GM18867 (cell line): Measurements from ENCODE around the gene TMTC4.
A peak's percentile ranks its signal among the peaks of the same experiment; 100 is the strongest.
"Not testable (repeated sequence)": the region's sequence is repeated elsewhere in the genome, so short reads cannot be mapped to it uniquely, and the experiment has no call there.

Experiments
- ATAC-seq: cut with Tn5 transposase; IDR thresholded peaks from one replicate; pipeline ENCODE4 v1.9.1; 2021; ENCODE audit warnings: mild to moderate bottlenecking, moderate library complexity; ENCODE audit not compliant: unreplicated experiment

Gene TMTC4

GRCh38 chr13:100589178-100589725 lies 85.3 kb downstream of the TMTC4 start:
- no peak for ATAC-seq

DNA sequence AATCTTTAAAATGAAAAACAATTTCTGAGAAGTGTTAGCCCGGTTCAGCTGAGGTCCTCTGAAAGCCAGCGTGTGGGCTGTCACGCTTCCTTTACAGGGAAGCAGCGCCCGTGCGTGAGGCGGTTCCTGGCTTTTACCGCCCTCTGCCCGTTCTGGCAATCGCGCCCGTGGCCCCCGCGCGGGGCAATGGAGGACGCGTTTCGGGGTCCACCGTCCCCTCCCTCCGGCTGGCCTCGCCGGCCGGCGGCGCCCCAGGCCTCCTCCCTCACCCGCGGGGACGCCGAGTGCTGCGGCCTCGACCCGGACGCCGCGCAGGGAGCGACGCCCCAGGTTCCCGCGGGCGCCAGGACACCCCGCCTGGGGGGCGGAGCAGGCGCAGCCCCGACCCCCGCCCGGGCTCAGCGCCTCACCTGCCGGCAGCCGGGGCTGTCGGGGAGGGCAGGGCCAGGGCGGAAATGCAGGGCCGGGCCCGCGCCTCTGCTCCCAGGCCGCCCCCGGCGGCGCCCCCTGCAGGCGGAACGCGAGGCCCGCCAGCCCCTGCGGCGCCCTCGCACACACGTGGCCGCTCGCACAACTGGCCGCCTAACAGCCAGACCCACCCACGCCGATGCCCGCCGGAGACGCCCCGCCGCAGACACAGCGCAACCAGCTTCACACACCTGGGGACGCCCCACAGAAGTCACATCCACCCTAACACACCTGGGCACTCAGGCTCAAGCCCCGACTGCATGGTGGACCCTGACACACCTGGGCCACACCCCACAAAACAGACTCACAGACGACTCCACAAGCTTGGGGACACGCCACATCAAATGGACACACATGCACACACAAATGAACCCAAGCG lies 86.0 kb downstream of the TMTC4 start, which contains the start of gene GGACT:
TSS of gene GGACT (minus strand) at position 459 of the 847 bp plus-strand sequence. CDS start 56,198 bp downstream, outside the sequence.
- ATAC-seq = peak; percentile 99

DNA sequence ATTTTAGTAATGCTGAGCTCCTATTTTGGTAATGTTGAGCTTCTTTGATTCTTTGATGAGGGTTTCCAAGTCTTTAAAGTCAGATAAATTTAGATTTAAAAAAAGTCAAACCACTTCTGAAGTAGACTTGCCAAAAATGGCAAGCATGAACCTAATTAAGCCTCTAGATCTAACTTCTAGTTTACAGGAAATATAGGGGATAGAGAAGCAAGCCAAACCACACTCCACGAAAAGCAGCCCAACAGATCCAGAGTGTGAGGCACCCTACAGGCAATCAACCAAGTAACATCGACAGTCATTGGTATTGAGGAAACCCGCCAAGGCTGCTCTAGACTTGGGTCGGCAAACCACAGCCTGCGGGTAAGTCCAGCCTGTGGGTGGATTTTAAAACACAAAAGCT lies 89.7 kb downstream of the TMTC4 start:
- no peak for ATAC-seq

- no peak for ATAC-seq
These were observed 93.1 kb downstream of the TMTC4 start for GRCh38 chr13:100581504-100581903.

GRCh38 chr13:100581030-100581429 lies 93.6 kb downstream of the TMTC4 start:
- no peak for ATAC-seq

DNA sequence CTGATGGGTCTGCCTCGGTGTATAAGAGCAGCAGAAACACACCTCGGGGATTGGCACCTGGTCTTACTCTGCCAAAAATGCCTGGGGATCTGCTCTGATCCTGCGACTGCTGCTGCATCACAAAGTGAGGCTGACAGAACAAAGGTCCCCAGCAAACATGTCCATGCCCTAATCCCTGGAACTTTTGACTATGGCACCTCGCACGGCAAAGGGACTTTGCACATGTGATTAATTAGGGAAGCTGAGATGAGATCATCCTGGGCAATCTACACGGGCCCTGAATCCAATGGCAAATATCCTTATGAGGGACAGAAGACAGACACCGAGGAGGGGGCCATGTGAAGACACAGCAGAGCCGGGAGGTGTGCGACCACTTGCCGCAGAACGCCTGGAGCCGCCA lies 94.5 kb downstream of the TMTC4 start:
- ATAC-seq = no peak

- ATAC-seq = not testable (repeated sequence)
These were observed 97.4 kb downstream of the TMTC4 start for GRCh38 chr13:100577239-100577638.

GRCh38 chr13:100573121-100573520 lies 101.5 kb downstream of the TMTC4 start:
- ATAC-seq = peak; percentile 94

DNA sequence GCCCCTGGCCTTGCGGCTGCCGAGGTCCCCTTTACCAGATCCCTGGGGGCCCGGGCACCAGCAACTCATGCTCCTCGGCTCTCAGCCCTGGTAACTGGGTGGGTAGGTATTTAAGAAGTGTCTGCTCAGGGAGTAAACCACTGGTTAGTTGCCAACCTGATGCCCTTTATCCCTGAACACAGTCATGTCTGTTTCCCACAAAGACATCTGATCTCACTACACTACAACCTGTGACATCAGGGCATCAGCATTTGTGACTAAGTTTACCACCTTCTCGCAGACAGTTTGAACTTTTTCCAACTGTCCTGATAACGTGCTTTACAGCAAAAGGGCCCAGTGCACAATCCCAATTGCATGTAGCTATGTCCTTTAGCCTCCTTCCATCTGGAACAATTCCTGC lies 108.1 kb downstream of the TMTC4 start:
- no peak for ATAC-seq

GRCh38 chr13:100565286-100565685 lies 109.3 kb downstream of the TMTC4 start:
- ATAC-seq = no peak

GRCh38 chr13:100564444-100565223 lies 110.0 kb downstream of the TMTC4 start:
- ATAC-seq = no peak

- ATAC-seq = no peak
These were observed 110.8 kb downstream of the TMTC4 start for GRCh38 chr13:100563779-100564178.

DNA sequence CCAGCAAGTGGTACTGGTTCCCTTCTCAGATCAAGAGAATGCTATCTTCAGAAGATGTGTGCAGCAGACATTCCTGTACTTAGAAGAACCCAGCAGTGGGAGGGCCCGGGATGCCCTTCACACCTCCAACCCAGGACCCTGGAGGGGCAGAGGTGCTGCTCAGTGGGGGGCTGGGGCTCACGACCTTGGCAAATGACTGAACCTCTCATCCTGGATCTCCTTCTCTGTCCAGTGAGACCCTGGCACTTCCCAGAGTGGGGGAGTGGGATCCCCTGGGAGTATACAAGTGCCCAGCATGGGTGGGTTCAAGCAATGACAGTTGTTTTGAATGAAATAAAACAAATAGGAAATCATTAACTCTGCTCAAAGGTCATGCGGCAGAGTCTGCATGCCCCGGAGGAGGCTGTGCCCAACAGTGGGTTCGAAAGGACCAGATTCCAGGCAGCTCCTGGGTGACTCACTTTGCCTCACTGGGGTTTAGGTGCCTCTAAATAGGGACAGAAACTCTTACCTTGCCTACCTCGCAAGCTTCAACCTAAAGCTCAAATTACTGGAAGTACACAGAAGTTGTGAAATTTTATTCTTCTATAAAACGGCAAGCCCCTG lies 112.9 kb downstream of the TMTC4 start:
- no peak for ATAC-seq

GRCh38 chr13:100561158-100561499 lies 113.5 kb downstream of the TMTC4 start:
- no peak for ATAC-seq

DNA sequence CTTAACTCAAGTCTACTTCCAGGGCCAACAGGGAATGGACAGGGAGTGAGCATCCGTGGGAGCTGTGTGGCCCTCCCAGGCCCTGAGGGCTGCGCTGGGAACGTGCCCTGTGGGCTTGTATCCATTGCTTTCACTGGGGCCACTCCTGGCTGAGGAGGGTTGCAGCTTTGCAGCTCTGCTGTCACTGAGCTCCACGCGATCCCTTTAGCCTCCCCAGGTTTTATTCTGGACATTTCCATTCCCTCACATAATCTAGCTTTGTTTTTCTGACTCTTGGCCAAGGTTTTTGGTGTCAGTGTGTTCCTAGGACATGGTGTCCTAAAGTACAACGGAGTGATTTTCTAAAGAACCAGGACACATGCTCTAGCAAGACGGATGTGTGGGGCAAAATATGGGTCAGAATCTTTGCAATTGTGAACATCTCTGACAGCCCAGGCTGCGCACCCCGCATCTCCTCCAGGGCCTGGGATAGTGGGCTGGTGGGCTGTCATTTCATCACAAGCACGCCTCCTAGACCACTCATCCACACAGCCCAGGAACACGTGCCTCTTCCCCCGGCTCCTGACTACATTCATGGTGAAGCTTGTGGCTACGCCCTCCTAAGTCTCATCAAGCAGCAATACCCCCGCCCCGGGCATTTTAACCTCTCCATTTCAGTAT lies 114.0 kb downstream of the TMTC4 start:
- no peak for ATAC-seq

GRCh38 chr13:100559886-100560285 lies 114.7 kb downstream of the TMTC4 start:
- ATAC-seq = no peak
